DMS153 treated with DMSO at 0.1 percent for 48 hours (cell line): Measurements from ENCODE around the gene NPB.
A peak's percentile ranks its signal among the peaks of the same experiment; 100 is the strongest.

Experiments
- DNase-seq: peaks from one replicate; lab custom pipeline; 2025; ENCODE audit not compliant: unreplicated experiment; lab: John Stamatoyannopoulos, UW

NPB gene

GRCh38 chr17:81902023-81902652 is at the start of gene NPB:
Gene NPB, plus strand, starts transcription at chr17:81902238. Its CDS starts 40 bp downstream, at chr17:81902278.
- no peak for DNase-seq

DNA sequence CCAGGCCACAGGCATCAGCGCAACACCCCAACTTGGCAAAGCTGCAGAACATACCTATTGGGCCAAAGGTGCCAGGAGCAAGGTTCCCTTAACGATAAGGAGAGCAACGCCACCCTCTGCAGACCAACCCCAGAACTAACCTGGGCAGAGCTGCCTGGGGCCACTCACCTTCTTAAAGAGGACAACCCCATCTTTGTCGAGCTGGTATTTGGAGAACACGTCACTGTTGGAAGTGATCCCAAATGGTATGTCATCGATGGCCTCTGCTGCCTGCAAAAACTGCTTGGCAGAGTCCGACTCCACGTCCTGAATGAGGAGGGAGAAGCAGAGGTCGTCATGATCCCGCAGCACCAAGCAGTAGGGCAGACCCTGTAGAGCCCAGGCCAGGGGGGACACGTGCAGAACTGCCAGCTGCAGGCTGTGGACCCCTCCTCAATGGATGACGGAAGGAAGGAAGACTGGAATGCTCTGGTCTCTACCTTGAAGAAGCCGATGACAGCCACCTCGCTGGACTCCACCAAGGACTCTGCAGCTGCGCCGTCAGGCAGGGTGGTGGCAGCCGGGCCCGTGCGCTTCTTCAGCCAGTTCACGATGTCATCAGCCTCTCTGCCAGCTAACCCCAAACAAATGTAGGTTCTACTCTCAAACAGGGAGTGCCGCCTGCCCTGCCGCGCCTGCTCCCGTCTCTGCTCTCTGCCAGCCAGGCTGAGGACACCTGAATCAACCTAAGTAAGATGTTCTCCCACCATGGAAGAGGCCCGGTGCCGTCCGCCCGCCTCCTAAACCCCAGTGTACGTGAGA is 46.9 kb upstream of the NPB start:
- DNase-seq: no peak

DNA sequence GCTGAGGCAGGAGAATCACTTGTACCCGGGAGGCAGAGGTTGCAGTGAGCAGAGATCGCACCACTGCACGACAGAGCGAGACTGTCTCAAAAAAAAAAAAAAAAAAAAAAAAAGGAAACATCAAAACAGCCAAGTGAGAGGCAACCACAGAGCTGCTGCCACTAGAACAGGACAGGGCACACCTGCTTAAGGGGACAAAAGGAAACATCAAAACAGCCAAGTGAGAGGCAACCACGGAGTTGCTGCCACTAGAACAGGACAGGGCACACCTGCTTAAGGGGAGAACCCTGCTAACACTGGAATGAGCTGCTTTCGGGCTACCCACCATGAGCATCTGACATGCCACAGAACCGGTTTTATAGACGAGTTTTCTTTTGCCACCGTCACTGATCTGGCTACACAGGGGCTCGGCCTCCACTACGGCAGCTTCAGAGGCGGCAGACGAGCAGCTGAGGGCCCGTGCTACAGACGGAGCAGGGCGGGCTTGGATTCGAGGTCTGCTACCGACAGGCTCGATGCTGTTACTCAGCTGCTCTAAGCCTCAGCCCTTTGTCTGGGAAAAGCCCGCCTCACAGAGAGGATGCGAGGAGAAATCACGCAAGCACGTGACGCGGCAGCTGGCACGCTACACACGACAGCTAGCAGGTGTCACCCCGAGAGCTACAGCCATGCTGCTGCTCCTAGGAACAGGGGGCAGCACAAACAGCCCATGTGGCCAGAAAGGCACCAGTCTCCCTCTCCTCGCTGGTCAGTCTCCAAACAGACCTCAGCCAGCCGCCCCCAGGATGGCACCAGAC is 43.7 kb upstream of the NPB start:
- DNase-seq: no peak

- no peak for DNase-seq
These were observed 42.8 kb upstream of the NPB start for GRCh38 chr17:81858967-81859905.

DNA sequence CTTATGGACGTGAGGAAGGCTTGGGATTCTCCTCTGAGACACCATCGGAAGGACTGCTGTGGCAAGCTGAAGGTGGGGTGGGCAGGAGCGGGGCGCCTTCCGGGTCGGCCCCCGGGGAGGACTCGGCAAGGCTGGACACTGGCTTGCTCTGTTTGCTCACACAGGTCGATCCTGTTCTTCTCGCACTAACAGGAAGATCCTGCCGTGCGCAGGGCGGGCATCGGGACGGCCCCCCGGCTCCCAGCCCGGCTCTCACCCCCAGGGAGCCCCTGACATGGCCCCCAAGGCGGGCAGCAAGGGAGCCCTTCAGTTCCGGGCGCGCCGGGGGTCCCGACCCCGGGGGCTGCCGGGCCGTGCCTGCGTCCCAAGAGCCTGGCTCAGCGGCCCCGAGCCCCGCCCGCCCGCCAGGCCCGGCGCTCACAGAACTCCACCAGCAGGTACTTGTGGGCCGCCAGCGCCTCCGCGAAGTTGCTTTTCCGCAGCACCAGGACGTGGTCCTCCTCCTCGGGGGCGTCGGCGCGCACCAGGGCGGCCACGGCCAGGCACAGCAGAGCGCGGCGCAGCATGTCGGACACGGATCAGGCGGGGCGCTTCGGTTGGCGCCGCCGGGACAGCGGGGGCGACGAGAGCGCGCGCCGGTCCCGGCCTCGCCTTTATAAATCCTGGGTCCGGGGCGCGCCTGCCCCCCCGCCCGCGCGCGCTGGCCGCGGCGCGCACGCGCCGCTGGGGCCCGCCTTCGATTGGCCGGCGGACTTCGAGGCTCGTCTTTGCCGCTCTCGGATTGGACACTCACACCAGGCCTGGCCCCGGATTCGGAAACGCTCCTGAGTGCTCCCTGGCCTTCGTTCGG is 41.9 kb upstream of the NPB start, which contains the start of gene P4HB:
Gene P4HB, minus strand, starts transcription at position 630 of the 850 bp plus-strand sequence. Its CDS starts 64 bp downstream, at position 566.
- DNase-seq: no peak

- DNase-seq: peak; percentile 99
These were observed 41.1 kb upstream of the NPB start for GRCh38 chr17:81860756-81861568.

GRCh38 chr17:81863123-81863675 is 38.8 kb upstream of the NPB start:
- no peak for DNase-seq

- no peak for DNase-seq
These were observed 37.9 kb upstream of the NPB start for GRCh38 chr17:81863833-81864768.

DNA sequence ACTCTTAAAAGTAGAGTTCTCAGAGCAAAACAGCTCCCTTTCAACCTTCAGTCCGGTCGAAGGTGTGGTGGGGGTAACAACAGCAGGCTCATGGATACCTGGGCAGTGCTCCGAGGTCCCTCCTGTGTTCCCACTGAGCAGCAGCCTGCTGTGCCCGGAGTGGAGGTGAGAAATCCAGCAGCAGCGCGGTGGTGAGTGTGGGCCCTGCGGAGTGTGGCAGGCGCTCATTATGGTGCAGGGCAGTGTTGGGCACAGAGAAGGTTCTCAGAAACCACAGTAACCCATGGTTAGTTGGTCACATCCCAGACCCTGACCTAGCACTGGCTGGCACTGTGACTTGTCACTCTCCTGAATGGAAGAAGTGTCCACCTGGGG is 36.7 kb upstream of the NPB start:
- DNase-seq: no peak

- DNase-seq: no peak
These were observed 36.2 kb upstream of the NPB start for GRCh38 chr17:81865733-81866439.

DNA sequence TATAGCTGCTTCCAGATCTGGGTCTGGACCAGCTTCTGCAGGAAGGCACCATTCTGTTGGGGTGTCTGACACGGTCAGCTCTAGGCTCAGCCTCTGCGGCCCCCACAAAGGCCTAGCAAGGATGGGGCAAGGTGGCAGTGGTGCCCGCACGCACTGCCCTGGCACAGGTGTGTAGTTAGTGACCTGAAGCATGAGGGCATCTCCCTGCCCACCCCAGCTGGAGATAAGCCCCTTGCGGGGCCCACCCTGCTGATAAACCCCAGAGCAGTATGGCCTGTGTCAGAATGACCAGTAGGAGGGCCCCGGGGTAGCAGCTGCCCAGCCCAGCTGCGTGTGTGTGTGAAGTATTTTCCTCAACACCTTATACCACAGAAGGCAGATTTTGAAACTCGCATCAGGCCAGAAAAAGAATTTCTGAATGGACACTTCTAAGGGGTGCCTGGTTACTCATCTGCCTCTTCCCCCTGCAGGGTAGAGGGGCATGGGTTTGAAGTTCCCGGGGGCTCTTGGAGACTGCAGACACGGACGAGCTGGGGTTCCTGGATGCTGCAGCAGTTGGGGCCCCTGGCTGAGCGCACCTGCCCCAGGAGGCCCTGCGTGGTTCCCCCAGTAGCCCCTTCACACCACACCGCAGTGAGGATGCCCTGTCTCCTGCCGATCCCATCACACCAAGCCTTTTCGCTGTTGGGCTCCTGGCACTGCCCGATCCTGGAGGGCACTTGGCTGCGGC is 35.4 kb upstream of the NPB start:
- DNase-seq: no peak

DNA sequence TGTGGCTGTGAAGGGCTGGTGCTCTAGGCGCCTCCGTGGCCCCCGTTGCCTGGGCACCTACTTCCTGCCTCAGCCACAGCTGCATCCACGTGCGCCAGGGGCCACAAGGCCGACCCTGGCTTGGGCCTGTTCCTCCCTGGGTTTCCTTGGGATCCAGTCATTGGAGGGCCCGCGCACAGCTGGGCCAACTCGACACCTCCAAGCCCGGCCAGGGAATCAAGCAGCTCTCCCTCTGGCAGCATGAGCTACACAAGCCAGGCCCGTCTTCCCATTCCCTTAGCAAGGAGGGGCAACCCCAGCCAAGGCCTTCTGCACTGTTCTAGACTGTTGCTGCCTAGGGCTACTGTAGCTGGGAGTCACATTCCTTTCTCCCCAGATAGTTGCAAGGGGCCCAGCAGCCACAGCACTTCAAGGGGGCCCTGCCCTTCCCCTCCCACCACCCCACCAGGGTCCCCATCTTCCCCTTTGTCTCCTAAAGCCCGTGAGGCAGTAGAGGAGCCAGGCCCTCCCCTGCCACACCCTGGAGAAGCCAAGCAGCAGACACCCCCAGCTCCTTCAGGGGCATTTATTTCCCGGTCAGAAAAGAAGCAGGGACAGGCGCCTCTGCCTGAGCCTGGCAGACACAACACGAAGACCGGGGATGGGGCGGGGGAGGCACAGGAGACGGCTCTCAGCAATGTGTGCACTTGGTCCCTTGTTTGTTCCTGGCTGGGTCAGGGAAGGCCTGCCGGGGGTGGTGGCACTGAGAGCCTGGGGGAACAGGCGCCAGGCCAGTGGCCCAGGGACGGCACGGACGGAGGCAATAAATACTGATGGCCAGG is 34.7 kb upstream of the NPB start:
- DNase-seq: no peak

DNA sequence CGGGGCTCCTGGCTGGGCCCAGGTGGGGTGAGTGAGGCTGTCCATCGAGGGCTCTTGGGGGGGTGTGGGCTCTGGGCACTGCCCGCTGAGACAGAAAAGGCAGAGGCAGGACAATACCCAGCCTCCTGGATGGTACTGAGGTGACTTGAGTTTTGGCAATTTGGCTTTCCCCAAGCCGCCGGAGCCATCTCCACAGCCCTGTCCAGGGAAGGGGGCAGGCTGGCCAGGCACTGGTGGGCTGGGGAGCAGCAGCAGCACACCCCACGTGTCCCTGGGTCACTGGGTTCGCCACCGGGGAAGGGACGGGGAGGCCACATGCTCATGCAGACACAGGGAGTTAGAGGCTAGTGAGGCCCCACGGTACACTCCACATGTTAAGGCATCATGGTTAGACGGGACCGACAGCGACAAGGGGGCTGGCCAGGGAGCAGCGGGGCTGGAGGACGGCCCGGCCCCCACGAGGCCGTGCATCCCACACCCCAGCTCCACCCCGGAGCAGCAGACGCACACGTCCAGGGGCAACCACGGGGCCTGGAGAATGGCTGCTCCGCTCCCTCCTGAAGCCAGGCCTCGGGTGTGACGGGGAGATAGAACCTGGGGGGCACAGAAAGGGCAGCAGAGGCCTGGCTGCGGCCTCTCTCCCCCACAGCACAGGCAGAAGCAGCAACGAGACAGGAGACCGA is 33.9 kb upstream of the NPB start:
- DNase-seq: no peak

DNA sequence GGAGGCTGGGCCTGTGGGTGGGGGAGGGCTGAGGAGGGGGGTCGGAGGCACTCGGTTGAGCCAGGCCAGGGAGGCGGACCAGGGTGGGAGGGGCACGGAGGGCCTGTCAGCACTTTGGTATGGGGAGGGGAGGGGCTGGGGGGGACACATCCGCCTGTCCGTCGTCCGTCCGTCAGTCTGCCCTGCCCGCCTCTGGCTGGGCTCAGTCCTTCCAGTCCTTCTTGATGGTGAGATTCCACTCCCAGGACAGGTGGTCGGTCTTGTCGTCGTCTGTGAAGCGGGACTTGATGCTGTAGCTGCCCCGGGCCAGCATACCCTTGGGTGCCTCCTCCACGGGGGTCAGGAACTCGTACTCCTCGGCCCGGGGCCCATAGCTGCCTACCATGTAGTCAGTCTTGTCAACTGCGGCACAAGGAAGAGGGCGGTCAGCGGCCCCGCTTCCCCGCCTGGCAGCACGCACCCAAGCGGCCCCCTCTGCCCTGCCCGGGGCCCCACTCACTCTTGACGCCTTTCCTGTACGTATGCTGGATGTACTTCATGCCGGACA is 33.3 kb upstream of the NPB start:
- DNase-seq: no peak
